ENCODE measurements around the gene MEIS2. TPM values are rescaled to one million over a fixed set of nuclear protein-coding genes. Genes with fewer than 3 reads are reported as not detected.

The MEIS2 gene
- total RNA-seq, 1 experiment from 2014 or later = 28.7 TPM

DNA sequence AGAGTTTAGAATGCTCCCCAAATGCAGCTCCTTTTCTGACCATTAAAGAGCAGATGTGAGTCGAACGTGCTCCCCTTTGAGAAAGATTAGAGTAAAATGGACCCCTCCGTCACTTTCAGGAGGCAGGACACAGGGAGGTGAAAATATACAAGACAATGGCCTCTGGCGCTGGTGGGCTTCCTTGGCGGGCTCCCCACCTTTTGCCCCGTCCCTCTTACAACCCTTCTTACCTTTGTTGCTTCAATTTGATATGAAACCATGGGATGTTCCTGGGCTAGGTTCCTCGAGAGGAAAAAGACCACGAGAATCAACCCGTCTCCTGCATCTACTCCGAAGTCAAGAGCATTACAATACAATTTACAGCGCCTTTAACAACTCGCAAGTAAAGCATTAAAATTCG lies 214.2 kb downstream of the MEIS2 start:
- BruUV-seq (replicated peaks) = no TSS peak
- Histone ChIP-seq H3K36me3 (ENCODE audit: control insufficient read depth, insufficient read depth, low read length) (no peaks in the 10 kb centered on the region), H3K27me3 (replicated peaks; ENCODE audit: control insufficient read depth, insufficient read depth, low read length) (no peaks in the 10 kb centered on the region; the same call in 1 of the 2 replicates), H3K4me1 (peaks cover 17% of the 10 kb centered on the region), H3K9me3 (no peaks in the 10 kb centered on the region), H3K4me3 (ENCODE audit: low read depth, low read length) (no peak overlapping the region)
- H3K36me3 Mint-ChIP-seq (ENCODE audit: insufficient read depth, unreplicated experiment) = peaks cover 16% of the 10 kb centered on the region
- H3K4me3 Mint-ChIP-seq (ENCODE audit: unreplicated experiment) = no peak overlapping the region
- H3K27ac Mint-ChIP-seq (ENCODE audit: unreplicated experiment) = no peak overlapping the region
- ChIA-PET CTCF (interaction anchor here (0.6 kb wide), 1 partner anchor 383 kb away, joined by 3 read pairs; no protein-coding TSS in a partner anchor), POLR2A (no interaction called here)
- H3K9me3 Mint-ChIP-seq (ENCODE audit: unreplicated experiment) = no peaks in the 10 kb centered on the region
- TF ChIP-seq CTCF (IDR thresholded peaks at IDR 0.05; ENCODE audit: insufficient read depth in 1 of 2, low read depth in 1 of 2, low read length in 1 of 2, severe bottlenecking in 1 of 2, unreplicated experiment in 1 of 2) = no peak
- intact Hi-C loops (cut with micrococcal nuclease; ENCODE audit: unreplicated experiment) = no loop called here
- H3K27me3 Mint-ChIP-seq (ENCODE audit: insufficient read depth, unreplicated experiment) = peaks cover 2% of the 10 kb centered on the region
- H3K4me1 Mint-ChIP-seq (ENCODE audit: low read depth, unreplicated experiment) = peaks cover 24% of the 10 kb centered on the region
- no peak for DNase-seq

DNA sequence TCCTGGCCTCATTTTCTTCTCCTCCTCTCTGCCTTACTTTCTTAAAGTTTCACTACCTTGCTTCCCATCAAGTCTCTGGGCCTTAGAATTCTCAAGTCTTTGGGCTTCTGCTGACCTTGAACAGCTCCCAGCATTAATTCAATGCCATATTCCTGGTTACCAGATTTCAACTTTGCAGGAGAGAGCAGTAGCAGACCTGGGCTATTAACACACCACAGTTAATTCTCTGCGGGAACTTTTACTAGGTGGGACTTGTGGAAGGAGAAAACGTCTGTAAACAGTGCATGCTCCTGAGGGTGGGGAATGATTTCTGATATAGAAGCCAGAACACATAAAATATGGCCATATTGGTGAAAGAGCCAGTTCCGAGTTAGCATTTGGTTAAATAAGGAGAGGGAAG lies 214.6 kb downstream of the MEIS2 start:
- no peaks in the 10 kb centered on the region; the same call in 1 of the 2 replicates for H3K27me3 ChIP-seq (replicated peaks; ENCODE audit: control insufficient read depth, insufficient read depth, low read length)
- TF ChIP-seq CTCF (IDR thresholded peaks at IDR 0.05; ENCODE audit: insufficient read depth in 1 of 2, low read depth in 1 of 2, low read length in 1 of 2, severe bottlenecking in 1 of 2, unreplicated experiment in 1 of 2) = no peak
- intact Hi-C loops (cut with micrococcal nuclease; ENCODE audit: unreplicated experiment) = no loop called here
- no peaks in the 10 kb centered on the region for H3K9me3 ChIP-seq
- no TSS peak for BruUV-seq (replicated peaks)
- Mint-ChIP-seq H3K4me3 (ENCODE audit: unreplicated experiment) (no peak overlapping the region), H3K36me3 (ENCODE audit: insufficient read depth, unreplicated experiment) (peaks cover 16% of the 10 kb centered on the region), H3K9me3 (ENCODE audit: unreplicated experiment) (no peaks in the 10 kb centered on the region), H3K4me1 (ENCODE audit: low read depth, unreplicated experiment) (peaks cover 24% of the 10 kb centered on the region), H3K27me3 (ENCODE audit: insufficient read depth, unreplicated experiment) (peaks cover 2% of the 10 kb centered on the region), H3K27ac (ENCODE audit: unreplicated experiment) (no peak overlapping the region)
- H3K4me3 ChIP-seq (ENCODE audit: low read depth, low read length) = no peak overlapping the region
- H3K4me1 ChIP-seq = peaks cover 17% of the 10 kb centered on the region
- CTCF ChIA-PET = interaction anchor here (0.6 kb wide), 1 partner anchor 383 kb away, joined by 3 read pairs; no protein-coding TSS in a partner anchor
- POLR2A ChIA-PET = no interaction called here
- no peaks in the 10 kb centered on the region for H3K36me3 ChIP-seq (ENCODE audit: control insufficient read depth, insufficient read depth, low read length)
- DNase-seq = no peak

GRCh38 chr15:36884936-36885635 lies 215.3 kb downstream of the MEIS2 start:
- BruUV-seq (replicated peaks) = no TSS peak
- H3K36me3 Mint-ChIP-seq (ENCODE audit: insufficient read depth, unreplicated experiment) = peaks cover 16% of the 10 kb centered on the region
- intact Hi-C loops (cut with micrococcal nuclease; ENCODE audit: unreplicated experiment) = loop anchor here (5.0 kb wide), 3 partner anchors 87 to 383 kb away; no protein-coding TSS in a partner anchor
- Histone ChIP-seq H3K9me3 (no peaks in the 10 kb centered on the region), H3K4me3 (ENCODE audit: low read depth, low read length) (no peak overlapping the region), H3K36me3 (ENCODE audit: control insufficient read depth, insufficient read depth, low read length) (no peaks in the 10 kb centered on the region), H3K27me3 (replicated peaks; ENCODE audit: control insufficient read depth, insufficient read depth, low read length) (no peaks in the 10 kb centered on the region; the same call in 1 of the 2 replicates), H3K4me1 (peaks cover 17% of the 10 kb centered on the region)
- no peak for DNase-seq
- ChIA-PET CTCF (interaction anchor here (0.8 to 1.6 kb wide), 3 partner anchors 12 to 248 kb away, joined by 3 to 8 read pairs (median 4); no protein-coding TSS in a partner anchor), POLR2A (no interaction called here)
- H3K4me1 Mint-ChIP-seq (ENCODE audit: low read depth, unreplicated experiment) = peaks cover 24% of the 10 kb centered on the region
- H3K27ac Mint-ChIP-seq (ENCODE audit: unreplicated experiment) = no peak overlapping the region
- no peak for TF ChIP-seq CTCF (IDR thresholded peaks at IDR 0.05; ENCODE audit: insufficient read depth in 1 of 2, low read depth in 1 of 2, low read length in 1 of 2, severe bottlenecking in 1 of 2, unreplicated experiment in 1 of 2)
- H3K27me3 Mint-ChIP-seq (ENCODE audit: insufficient read depth, unreplicated experiment) = peaks cover 2% of the 10 kb centered on the region
- H3K9me3 Mint-ChIP-seq (ENCODE audit: unreplicated experiment) = no peaks in the 10 kb centered on the region
- no peak overlapping the region for H3K4me3 Mint-ChIP-seq (ENCODE audit: unreplicated experiment)

All from Caco-2 (cell line).